Measurements from ENCODE around the gene KCNAB2.

Gene KCNAB2

DNA sequence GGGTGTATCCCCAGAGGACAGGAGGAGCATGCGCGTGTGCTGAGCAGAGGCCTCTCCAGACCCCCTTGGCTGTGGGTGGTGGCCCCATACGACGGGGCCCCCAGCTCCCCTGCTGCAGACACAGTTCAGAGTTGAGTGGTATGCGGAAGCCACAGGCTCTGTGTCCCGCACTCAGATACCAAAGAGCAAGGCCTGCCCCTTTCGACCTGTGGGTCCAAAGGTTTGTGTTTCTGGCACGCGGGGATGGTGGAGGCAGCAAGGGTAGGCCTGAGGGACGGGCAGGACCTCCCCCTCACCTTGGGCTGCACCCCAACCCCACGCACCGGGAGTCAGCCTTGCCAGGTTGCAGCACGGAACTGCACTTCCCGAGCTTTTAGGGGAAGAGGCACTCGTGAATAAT is at the start of gene KCNAB2:
Gene KCNAB2, plus strand, starts transcription at position 328 of the 400 bp plus-strand sequence. CDS start 5,649 bp downstream, outside the sequence.
- no peaks in the 10 kb centered on the region for H3K27me3 ChIP-seq (ENCODE audit: insufficient read depth, insufficient read length)
- H3K9me3 ChIP-seq (ENCODE audit: insufficient read depth, low read length) = no peaks in the 10 kb centered on the region
- no peak within 1 kb of the TSS for H3K9ac ChIP-seq (ENCODE audit: insufficient read length, low read depth)
- DNase-seq (ENCODE audit: low read depth, low spot score) = no peak
- TF ChIP-seq ZNF274 (IDR thresholded peaks at IDR 0.05; ENCODE audit: low read depth, low read length) (no peak), YY1 (IDR thresholded peaks at IDR 0.05; ENCODE audit: insufficient read depth, insufficient read length) (no peak), SUZ12 (IDR thresholded peaks at IDR 0.05; ENCODE audit: extremely low read depth, insufficient read depth, insufficient read length) (no peak)
- no peaks in the 10 kb centered on the region for H3K4me1 ChIP-seq (ENCODE audit: insufficient read depth, insufficient read length)
- no peak within 1 kb of the TSS for H3K4me3 ChIP-seq (ENCODE audit: insufficient read length, low read depth)
- no peaks in the 10 kb centered on the region for H3K36me3 ChIP-seq (ENCODE audit: insufficient read depth, insufficient read length, low read length)

DNA sequence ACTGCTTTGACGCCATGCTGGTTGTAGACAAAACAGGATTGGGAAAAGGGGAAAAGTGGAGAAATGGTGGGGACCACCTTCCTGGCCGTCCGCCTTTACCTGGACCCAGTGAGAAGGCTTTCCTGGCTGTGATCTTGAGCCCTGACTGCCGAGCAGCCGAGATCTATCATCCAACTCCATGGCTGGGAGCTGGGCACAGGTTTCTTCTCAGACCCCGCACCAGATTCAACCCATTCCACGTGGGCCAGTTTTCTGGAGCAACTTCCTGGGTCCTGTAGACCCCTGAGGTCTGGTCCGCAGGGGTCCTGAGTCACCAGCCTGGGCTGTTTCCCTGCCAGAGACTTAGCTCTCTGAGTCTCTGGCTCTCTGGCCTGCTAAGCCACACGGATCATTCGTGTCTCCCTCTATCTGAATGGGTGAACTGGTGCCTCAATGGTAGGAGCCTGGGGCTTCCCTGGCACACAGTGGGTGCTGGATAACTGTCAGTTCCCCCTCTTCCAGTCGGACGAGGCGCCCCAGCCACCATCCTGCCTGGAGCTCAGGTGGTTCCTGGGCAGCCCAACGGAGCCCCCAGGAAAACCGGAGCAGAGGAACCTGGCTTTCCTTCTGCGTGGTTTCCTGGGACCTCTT is 48.9 kb upstream of the KCNAB2 start:
- H3K36me3 ChIP-seq (ENCODE audit: insufficient read depth, insufficient read length, low read length) = no peaks in the 10 kb centered on the region
- DNase-seq (ENCODE audit: low read depth, low spot score) = no peak
- H3K27me3 ChIP-seq (ENCODE audit: insufficient read depth, insufficient read length) = no peaks in the 10 kb centered on the region
- H3K9ac ChIP-seq (ENCODE audit: insufficient read length, low read depth) = no peak overlapping the region
- no peaks in the 10 kb centered on the region for H3K9me3 ChIP-seq (ENCODE audit: insufficient read depth, low read length)
- no peak overlapping the region for H3K4me3 ChIP-seq (ENCODE audit: insufficient read length, low read depth)
- peaks cover 6% of the 10 kb centered on the region for H3K4me1 ChIP-seq (ENCODE audit: insufficient read depth, insufficient read length)
- TF ChIP-seq SUZ12 (IDR thresholded peaks at IDR 0.05; ENCODE audit: extremely low read depth, insufficient read depth, insufficient read length) = no peak

DNA sequence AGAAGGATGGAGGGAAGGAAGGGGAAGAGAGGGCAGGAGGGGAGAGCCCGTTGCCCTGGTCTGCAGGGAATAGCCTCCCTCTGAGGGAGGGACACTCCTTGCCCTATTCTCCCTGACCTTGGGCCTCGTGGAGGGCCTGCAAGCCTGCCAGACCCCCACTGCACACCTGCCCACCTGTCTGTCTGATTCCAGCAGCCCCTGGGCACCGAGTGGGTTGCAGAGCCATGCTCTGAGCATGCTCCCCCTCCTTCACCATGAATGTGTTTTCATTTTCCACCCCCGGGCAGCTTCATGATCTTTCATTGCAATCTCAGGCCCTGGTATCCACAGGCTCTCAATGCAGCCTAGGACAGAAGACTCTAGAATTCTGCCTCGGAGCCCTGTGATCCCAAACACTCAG is 48.4 kb upstream of the KCNAB2 start:
- H3K4me3 ChIP-seq (ENCODE audit: insufficient read length, low read depth) = no peak overlapping the region
- H3K9ac ChIP-seq (ENCODE audit: insufficient read length, low read depth) = no peak overlapping the region
- H3K4me1 ChIP-seq (ENCODE audit: insufficient read depth, insufficient read length) = peaks cover 6% of the 10 kb centered on the region
- no peak for TF ChIP-seq YY1 (IDR thresholded peaks at IDR 0.05; ENCODE audit: insufficient read depth, insufficient read length)
- no peak for TF ChIP-seq SUZ12 (IDR thresholded peaks at IDR 0.05; ENCODE audit: extremely low read depth, insufficient read depth, insufficient read length)
- no peak for TF ChIP-seq ZNF274 (IDR thresholded peaks at IDR 0.05; ENCODE audit: low read depth, low read length)
- no peaks in the 10 kb centered on the region for H3K9me3 ChIP-seq (ENCODE audit: insufficient read depth, low read length)
- H3K36me3 ChIP-seq (ENCODE audit: insufficient read depth, insufficient read length, low read length) = no peaks in the 10 kb centered on the region
- H3K27me3 ChIP-seq (ENCODE audit: insufficient read depth, insufficient read length) = no peaks in the 10 kb centered on the region
- DNase-seq (ENCODE audit: low read depth, low spot score) = no peak

DNA sequence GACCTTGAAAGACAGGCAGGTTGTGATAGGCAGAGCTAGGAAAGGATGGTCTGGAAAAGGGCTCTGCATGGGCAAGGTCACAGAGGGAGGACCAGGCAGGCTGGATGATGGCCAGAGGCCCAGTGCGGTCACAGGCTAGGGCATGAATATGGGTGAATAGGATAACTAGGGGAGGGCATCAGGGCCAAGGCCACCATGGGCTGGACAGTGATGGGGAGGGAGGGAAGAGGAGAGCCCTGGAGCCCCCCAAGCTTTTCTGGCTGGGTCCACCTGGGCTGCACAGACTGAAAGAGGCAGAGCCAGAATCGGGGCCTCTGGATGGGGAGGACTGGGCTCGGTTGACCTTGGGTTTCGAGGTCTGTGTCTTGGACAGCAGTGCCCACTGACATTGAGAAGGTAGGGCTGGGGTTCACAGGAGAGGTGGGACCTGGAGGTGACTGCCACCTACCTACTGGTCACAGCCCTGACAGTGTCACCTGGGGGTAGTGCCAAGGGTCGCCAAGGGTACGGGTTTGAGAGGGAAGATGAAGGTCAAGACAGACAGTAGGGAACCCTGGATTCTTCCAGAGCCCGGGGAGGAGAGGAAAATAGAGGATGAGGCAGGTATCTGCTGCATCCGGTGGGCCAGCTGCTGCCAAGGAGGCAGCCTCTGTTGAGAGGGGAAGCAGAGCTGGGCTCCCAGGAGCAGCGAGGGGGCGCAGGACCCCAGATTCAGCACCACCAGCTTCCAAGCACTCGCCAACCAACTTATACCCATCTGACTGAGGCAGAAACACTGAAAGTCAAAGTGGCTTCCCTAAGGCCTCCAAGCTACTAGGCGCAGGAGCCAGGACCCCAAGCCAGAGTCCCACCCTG is 47.4 kb upstream of the KCNAB2 start:
- Histone ChIP-seq H3K27me3 (ENCODE audit: insufficient read depth, insufficient read length) (no peaks in the 10 kb centered on the region), H3K4me3 (ENCODE audit: insufficient read length, low read depth) (no peak overlapping the region), H3K9ac (ENCODE audit: insufficient read length, low read depth) (no peak overlapping the region), H3K4me1 (ENCODE audit: insufficient read depth, insufficient read length) (peaks cover 6% of the 10 kb centered on the region), H3K36me3 (ENCODE audit: insufficient read depth, insufficient read length, low read length) (no peaks in the 10 kb centered on the region), H3K9me3 (ENCODE audit: insufficient read depth, low read length) (no peaks in the 10 kb centered on the region)
- no peak for TF ChIP-seq ZNF274 (IDR thresholded peaks at IDR 0.05; ENCODE audit: low read depth, low read length)
- no peak for TF ChIP-seq YY1 (IDR thresholded peaks at IDR 0.05; ENCODE audit: insufficient read depth, insufficient read length)
- no peak for TF ChIP-seq SUZ12 (IDR thresholded peaks at IDR 0.05; ENCODE audit: extremely low read depth, insufficient read depth, insufficient read length)
- no peak for DNase-seq (ENCODE audit: low read depth, low spot score)

DNA sequence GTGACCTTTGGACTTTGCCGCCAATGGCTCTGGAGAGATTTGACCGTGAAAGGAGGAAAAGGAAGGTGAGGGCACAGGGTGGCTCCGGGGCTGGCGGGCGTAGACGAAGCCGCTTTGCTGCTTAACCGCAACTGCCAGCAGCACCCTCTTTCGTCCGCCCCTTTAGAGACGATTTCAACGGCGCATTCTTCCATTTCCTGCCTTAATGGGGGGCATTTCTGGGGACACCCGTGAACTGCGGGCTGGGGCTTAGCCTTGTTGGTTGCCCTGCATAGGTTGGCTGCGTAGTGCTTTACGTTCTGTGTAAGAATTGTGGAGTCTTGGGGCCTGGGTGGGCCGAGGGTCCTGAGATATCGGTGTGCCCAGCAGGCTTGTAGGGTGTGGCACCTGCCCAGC is 46.8 kb upstream of the KCNAB2 start:
- no peak overlapping the region for H3K4me3 ChIP-seq (ENCODE audit: insufficient read length, low read depth)
- peaks cover 6% of the 10 kb centered on the region for H3K4me1 ChIP-seq (ENCODE audit: insufficient read depth, insufficient read length)
- no peaks in the 10 kb centered on the region for H3K36me3 ChIP-seq (ENCODE audit: insufficient read depth, insufficient read length, low read length)
- DNase-seq (ENCODE audit: low read depth, low spot score) = no peak
- H3K27me3 ChIP-seq (ENCODE audit: insufficient read depth, insufficient read length) = no peaks in the 10 kb centered on the region
- no peak overlapping the region for H3K9ac ChIP-seq (ENCODE audit: insufficient read length, low read depth)
- no peak for TF ChIP-seq SUZ12 (IDR thresholded peaks at IDR 0.05; ENCODE audit: extremely low read depth, insufficient read depth, insufficient read length)
- no peak for TF ChIP-seq ZNF274 (IDR thresholded peaks at IDR 0.05; ENCODE audit: low read depth, low read length)
- TF ChIP-seq YY1 (IDR thresholded peaks at IDR 0.05; ENCODE audit: insufficient read depth, insufficient read length) = no peak
- H3K9me3 ChIP-seq (ENCODE audit: insufficient read depth, low read length) = no peaks in the 10 kb centered on the region

DNA sequence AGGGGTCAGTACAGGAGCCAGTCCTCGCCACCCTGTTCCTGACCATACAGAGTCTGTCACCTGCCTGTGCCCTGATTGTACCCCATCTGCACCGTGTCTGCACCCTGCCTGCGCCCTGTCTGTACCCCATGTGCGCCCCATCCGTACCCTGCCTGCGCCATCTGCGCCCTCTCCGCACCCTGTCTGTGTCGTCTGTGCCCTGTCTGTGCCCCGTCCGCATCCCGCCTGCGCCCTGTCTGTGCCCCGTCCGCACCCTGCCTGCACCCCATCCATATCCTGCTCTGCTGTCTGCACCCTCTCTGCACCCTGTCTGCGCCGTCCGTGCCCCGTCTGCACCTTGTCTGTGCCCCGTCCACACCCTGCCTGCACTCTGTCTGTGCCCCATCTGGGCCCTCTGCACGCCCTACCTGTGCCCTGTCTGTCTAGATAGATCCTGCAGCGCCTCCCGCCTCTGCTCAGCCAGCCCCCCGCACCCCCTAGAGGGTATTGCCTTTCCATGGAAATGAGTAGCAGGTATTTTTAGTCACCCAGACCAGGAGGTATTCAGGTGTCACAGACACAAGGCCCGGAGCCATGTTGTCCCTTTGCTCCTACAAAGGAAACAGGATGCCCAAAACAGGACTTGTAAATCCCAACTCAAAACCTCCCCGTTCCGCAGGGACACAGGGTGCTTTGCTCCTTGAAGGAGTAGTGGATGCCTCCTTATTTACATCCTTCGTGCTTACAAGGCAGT is 45.8 kb upstream of the KCNAB2 start:
- Histone ChIP-seq H3K9me3 (ENCODE audit: insufficient read depth, low read length) (no peaks in the 10 kb centered on the region), H3K9ac (ENCODE audit: insufficient read length, low read depth) (no peak overlapping the region), H3K4me3 (ENCODE audit: insufficient read length, low read depth) (no peak overlapping the region), H3K27me3 (ENCODE audit: insufficient read depth, insufficient read length) (no peaks in the 10 kb centered on the region), H3K36me3 (ENCODE audit: insufficient read depth, insufficient read length, low read length) (no peaks in the 10 kb centered on the region), H3K4me1 (ENCODE audit: insufficient read depth, insufficient read length) (peaks cover 6% of the 10 kb centered on the region)
- DNase-seq (ENCODE audit: low read depth, low spot score) = no peak
- TF ChIP-seq YY1 (IDR thresholded peaks at IDR 0.05; ENCODE audit: insufficient read depth, insufficient read length) (no peak), ZNF274 (IDR thresholded peaks at IDR 0.05; ENCODE audit: low read depth, low read length) (no peak), SUZ12 (IDR thresholded peaks at IDR 0.05; ENCODE audit: extremely low read depth, insufficient read depth, insufficient read length) (no peak)
